T1000 (cell line): Measurements from ENCODE around the gene COL5A2.

ENCODE experiments used
- DNase-seq: peaks from one replicate; lab custom pipeline; 2025; ENCODE audit warnings: mixed read lengths; lab: John Stamatoyannopoulos, UW

COL5A2 gene

GRCh38 chr2:188997263-188997662 lies 182.3 kb downstream of the COL5A2 start:
- DNase-seq: no peak

- no peak for DNase-seq
These were observed 186.3 kb downstream of the COL5A2 start for GRCh38 chr2:188993247-188993646.

GRCh38 chr2:188986839-188987238 lies 192.7 kb downstream of the COL5A2 start:
- no peak for DNase-seq

- peak; percentile 11 for DNase-seq
These were observed 194.9 kb downstream of the COL5A2 start for GRCh38 chr2:188984680-188985079.

GRCh38 chr2:188984065-188984491 lies 195.5 kb downstream of the COL5A2 start:
- DNase-seq: no peak

GRCh38 chr2:188983427-188984064 lies 196.0 kb downstream of the COL5A2 start:
- no peak for DNase-seq
